T-cell (primary cell): ENCODE measurements around the gene SH3TC2. TPM values are rescaled to one million over a fixed set of nuclear protein-coding genes. Genes with fewer than 3 reads are reported as not detected.

Source experiments
- ATAC-seq, 4 experiments: fragments of 200-7000 bp in 3 of 4; fragments of 150-1000 bp in 1 of 4; cut with Tn5 transposase; replicated peaks in 1 of 4; 1 replicate in 3 of 4; 2 replicates in 1 of 4; pipeline ENCODE4 v1.10.0; 2021; ENCODE audit warnings: moderate library complexity in 3 of 4, mild to moderate bottlenecking in 2 of 4, moderate number of reproducible peaks in 1 of 4
- CTCF ChIA-PET, 2 donors: fragments of 300-600 bp; sonication (Branson Sonifier 250); formaldehyde crosslinking; loops; one replicate each; lab custom pipeline; 2022; ENCODE audit warnings: antibody characterized with exemption in 2 of 2; lab: Charles Lee
- POLR2A ChIA-PET, 2 donors: fragments of 300-600 bp; sonication (Branson Sonifier 250); formaldehyde crosslinking; loops; one replicate each; lab custom pipeline; 2022; ENCODE audit warnings: antibody characterized with exemption in 2 of 2; lab: Charles Lee
- DNase-seq, 35 experiments: peaks; one replicate each; pipeline versions ENCODE4 v3.0.0 to v3.0.0-alpha.2; 2013 to 2023
- H3K27ac ChIP-seq: one replicate; pipeline ENCODE4 v1.5.1; 2013; ENCODE audit warnings: low read length
- H3K27me3 ChIP-seq, 2 experiments: replicated peaks in 1 of 2; 1 replicate in 1 of 2; 2 replicates in 1 of 2; pipeline versions ENCODE4 v1.6.1 to v1.7.0; 2013; ENCODE audit warnings: low read length in 1 of 2, mixed read lengths in 1 of 2; ENCODE audit not compliant: control insufficient read depth in 2 of 2, insufficient read depth in 2 of 2; ENCODE audit errors: extremely low read depth in 1 of 2
- H3K36me3 ChIP-seq, 2 donors: 1 replicate in 1 of 2; 2 replicates in 1 of 2; pipeline versions ENCODE4 v1.6.1 to v1.7.0; 2013; ENCODE audit warnings: low read length in 1 of 2; ENCODE audit not compliant: control insufficient read depth in 2 of 2, insufficient read depth in 1 of 2; ENCODE audit errors: extremely low read depth in 1 of 2
- H3K4me1 ChIP-seq, 2 experiments: 1 replicate in 1 of 2; 2 replicates in 1 of 2; pipeline versions ENCODE4 v1.6.1 to v1.7.0; 2013; ENCODE audit warnings: low read length in 2 of 2, mixed read lengths in 1 of 2; ENCODE audit not compliant: insufficient read depth in 2 of 2, control insufficient read depth in 1 of 2; ENCODE audit errors: extremely low read depth in 1 of 2
- H3K4me3 ChIP-seq, 2 donors: 1 replicate in 1 of 2; 2 replicates in 1 of 2; pipeline versions ENCODE4 v1.5.1 to v1.7.0; 2013; ENCODE audit warnings: mild to moderate bottlenecking in 2 of 2, low read length in 1 of 2, moderate library complexity in 1 of 2; ENCODE audit not compliant: control insufficient read depth in 1 of 2; ENCODE audit errors: extremely low read depth in 1 of 2
- H3K9me3 ChIP-seq: 2 replicates; pipeline ENCODE4 v1.7.0; 2013
- H3K27ac Mint-ChIP-seq, 2 donors: one replicate each; pipeline ENCODE4 v1.8.0; 2020 to 2021; ENCODE audit warnings: mild to moderate bottlenecking in 2 of 2, mixed read lengths in 2 of 2
- H3K27me3 Mint-ChIP-seq, 2 donors: one replicate each; pipeline ENCODE4 v1.8.0; 2021 to 2022; ENCODE audit warnings: mixed read lengths in 2 of 2
- H3K36me3 Mint-ChIP-seq: one replicate; pipeline ENCODE4 v1.8.0; 2021; ENCODE audit warnings: mixed read lengths
- H3K4me1 Mint-ChIP-seq, 3 donors: one replicate each; pipeline ENCODE4 v1.8.0; 2020 to 2022; ENCODE audit warnings: mixed read lengths in 3 of 3, mild to moderate bottlenecking in 1 of 3
- H3K4me3 Mint-ChIP-seq, 3 donors: one replicate each; pipeline ENCODE4 v1.8.0; 2020 to 2022; ENCODE audit warnings: mild to moderate bottlenecking in 3 of 3, mixed read lengths in 3 of 3, moderate library complexity in 3 of 3
- H3K9me3 Mint-ChIP-seq, 3 donors: one replicate each; pipeline ENCODE4 v1.8.0; 2020 to 2022; ENCODE audit warnings: mixed read lengths in 3 of 3
- WGBS: methylation state at CpG from one replicate; pipeline ENCODE4 v1.1.5; 2013; ENCODE audit warnings: missing lambda C conversion rate; ENCODE audit not compliant: insufficient coverage; 5-methylcytosine and 5-hydroxymethylcytosine counted together
- total RNA-seq, 35 experiments: library from RNA in 6 of 35; stranded (reverse) in 6 of 35; fragments of 120-200 nt in 1 of 35; gene quantifications; one replicate each; pipeline versions ENCODE4 v1.2.1 to v1.2.4 and lab custom pipeline; 2013 to 2026

SH3TC2 gene
- total RNA-seq, 5 donors from 2014 or later (not counting 1 experiment from before 2014, with no cell fraction given): not detected

- no peaks in the 10 kb centered on the region for H3K27me3 ChIP-seq
- peaks cover 4 to 8% (median 7%) of the 10 kb centered on the region in 3 donors for H3K9me3 Mint-ChIP-seq
- peaks cover 8 to 14% of the 10 kb centered on the region in 2 donors for H3K27me3 Mint-ChIP-seq
- POLR2A ChIA-PET: no interaction called here
- H3K4me1 Mint-ChIP-seq: no peaks in the 10 kb centered on the region
- H3K36me3 ChIP-seq: no peaks in the 10 kb centered on the region
- no peak overlapping the region for H3K4me3 Mint-ChIP-seq
- H3K27ac Mint-ChIP-seq: no peak overlapping the region
- no peak for ATAC-seq
- no peak overlapping the region for H3K27ac ChIP-seq
- CTCF ChIA-PET: interaction anchor here in 1 of 2 donors (1.0 kb wide), 1 partner anchor 326 kb away, joined by 3 read pairs; no protein-coding TSS in a partner anchor
- no peak for DNase-seq
- no peak overlapping the region for H3K4me3 ChIP-seq
- H3K36me3 Mint-ChIP-seq: no peaks in the 10 kb centered on the region
- no peaks in the 10 kb centered on the region for H3K4me1 ChIP-seq
- no peaks in the 10 kb centered on the region for H3K9me3 ChIP-seq
- WGBS: no CpG with 5 or more reads among the region's 3 CpGs
These were observed 6.2 kb downstream of the SH3TC2 start for GRCh38 chr5:149056616-149057165.

- Mint-ChIP-seq H3K4me3 (no peak overlapping the region), H3K27me3 (peaks cover 5 to 15% of the 10 kb centered on the region in 2 donors), H3K36me3 (no peaks in the 10 kb centered on the region), H3K27ac (no peak overlapping the region), H3K9me3 (peaks cover 4 to 8% (median 7%) of the 10 kb centered on the region in 3 donors), H3K4me1 (no peaks in the 10 kb centered on the region)
- ChIA-PET POLR2A (no interaction called here), CTCF (no interaction called here)
- Histone ChIP-seq H3K4me3 (no peak overlapping the region), H3K36me3 (no peaks in the 10 kb centered on the region), H3K9me3 (no peaks in the 10 kb centered on the region), H3K4me1 (no peaks in the 10 kb centered on the region), H3K27ac (no peak overlapping the region), H3K27me3 (peaks cover 0 to 2% of the 10 kb centered on the region in 2 experiments)
- ATAC-seq (no peak), DNase-seq (no peak)
- no CpG with 5 or more reads among the region's 2 CpGs for WGBS
These were observed 8.4 kb downstream of the SH3TC2 start for GRCh38 chr5:149054416-149054815.

GRCh38 chr5:149053072-149053695 is 9.7 kb downstream of the SH3TC2 start:
- POLR2A ChIA-PET: no interaction called here
- WGBS: 82% methylated on average over 1 of the region's 2 CpGs
- DNase-seq: no peak
- no peaks in the 10 kb centered on the region for H3K4me1 Mint-ChIP-seq
- H3K27me3 ChIP-seq: peaks cover 0 to 6% of the 10 kb centered on the region in 2 experiments
- no peak overlapping the region for H3K4me3 Mint-ChIP-seq
- ATAC-seq: no peak
- H3K27me3 Mint-ChIP-seq: peaks cover 2 to 12% of the 10 kb centered on the region in 2 donors
- no peak overlapping the region for H3K27ac ChIP-seq
- H3K9me3 ChIP-seq: no peaks in the 10 kb centered on the region
- peaks cover 0 to under 1% (median under 1%) of the 10 kb centered on the region in 3 donors for H3K9me3 Mint-ChIP-seq
- H3K36me3 ChIP-seq: no peaks in the 10 kb centered on the region
- no peak overlapping the region for H3K27ac Mint-ChIP-seq
- H3K36me3 Mint-ChIP-seq: no peaks in the 10 kb centered on the region
- no peak overlapping the region for H3K4me3 ChIP-seq
- H3K4me1 ChIP-seq: no peaks in the 10 kb centered on the region
- CTCF ChIA-PET: interaction anchor here in 1 of 2 donors (0.6 kb wide), 1 partner anchor 17 kb away, joined by 3 read pairs; no protein-coding TSS in a partner anchor

- CTCF ChIA-PET: no interaction called here
These were observed 13.5 kb downstream of the SH3TC2 start for GRCh38 chr5:149049371-149049781.

GRCh38 chr5:149048811-149049210 is 14.1 kb downstream of the SH3TC2 start:
- Mint-ChIP-seq H3K4me3 (no peak overlapping the region), H3K9me3 (no peaks in the 10 kb centered on the region), H3K27ac (no peak overlapping the region), H3K27me3 (peaks cover 4 to 8% of the 10 kb centered on the region in 2 donors), H3K4me1 (no peaks in the 10 kb centered on the region), H3K36me3 (no peaks in the 10 kb centered on the region)
- WGBS: 80% methylated on average over 1 of the region's 4 CpGs
- Histone ChIP-seq H3K27me3 (peaks cover 0 to 9% of the 10 kb centered on the region in 2 experiments), H3K27ac (no peak overlapping the region), H3K4me3 (no peak overlapping the region), H3K9me3 (no peaks in the 10 kb centered on the region), H3K4me1 (no peaks in the 10 kb centered on the region), H3K36me3 (no peaks in the 10 kb centered on the region)
- POLR2A ChIA-PET: no interaction called here
- ATAC-seq (no peak), DNase-seq (no peak)
- CTCF ChIA-PET: no interaction called here

More at GRCh38 chr5:149049371-149049781, 13.5 kb downstream of the SH3TC2 start:
- POLR2A ChIA-PET: no interaction called here
- Histone ChIP-seq H3K9me3 (no peaks in the 10 kb centered on the region), H3K27me3 (peaks cover 0 to 9% of the 10 kb centered on the region in 2 experiments), H3K4me1 (no peaks in the 10 kb centered on the region), H3K36me3 (no peaks in the 10 kb centered on the region), H3K27ac (no peak overlapping the region), H3K4me3 (no peak overlapping the region)
- H3K36me3 Mint-ChIP-seq: no peaks in the 10 kb centered on the region
- H3K9me3 Mint-ChIP-seq: no peaks in the 10 kb centered on the region
- H3K4me1 Mint-ChIP-seq: no peaks in the 10 kb centered on the region
- H3K27ac Mint-ChIP-seq: no peak overlapping the region
- 82% methylated on average over 2 of the region's 3 CpGs for WGBS
- H3K4me3 Mint-ChIP-seq: no peak overlapping the region
- no peak for ATAC-seq
- peaks cover 4 to 8% of the 10 kb centered on the region in 2 donors for H3K27me3 Mint-ChIP-seq
- no peak for DNase-seq

GRCh38 chr5:149047462-149047861 is 15.4 kb downstream of the SH3TC2 start:
- Mint-ChIP-seq H3K9me3 (no peaks in the 10 kb centered on the region), H3K36me3 (no peaks in the 10 kb centered on the region), H3K27ac (no peak overlapping the region), H3K4me1 (no peaks in the 10 kb centered on the region), H3K27me3 (peaks cover 4 to 8% of the 10 kb centered on the region in 2 donors), H3K4me3 (no peak overlapping the region)
- ATAC-seq (no peak), DNase-seq (no peak)
- Histone ChIP-seq H3K36me3 (no peaks in the 10 kb centered on the region), H3K4me1 (no peaks in the 10 kb centered on the region), H3K27me3 (peaks cover 0 to 9% of the 10 kb centered on the region in 2 experiments), H3K27ac (no peak overlapping the region), H3K4me3 (no peak overlapping the region), H3K9me3 (no peaks in the 10 kb centered on the region)
- ChIA-PET CTCF (no interaction called here), POLR2A (no interaction called here)
- 83% methylated on average over 2 of the region's 3 CpGs for WGBS
